GM13977 (cell line): ENCODE measurements around the gene ALG3.
A peak's percentile ranks its signal among the peaks of the same experiment; 100 is the strongest.

ENCODE experiments used
- DNase-seq: peaks from one replicate; pipeline ENCODE4 v3.0.0; 2012; ENCODE audit warnings: low spot score
- in situ Hi-C: fragments of 300-500 bp; cut with MboI; formaldehyde crosslinking; loops from one replicate; pipeline ENCODE4 v1.12.0; 2022; ENCODE audit warnings: low sequenced_read_pairs, low pct_unique_long_range_greater_than_20kb, mixed read lengths, inconsistent platforms; ENCODE audit not compliant: unreplicated experiment
- TF ChIP-seq, protein P1 (sequence below): IDR thresholded peaks from 2 replicates; pipeline ENCODE4 v1.5.1; 2012; ENCODE audit warnings: mild to moderate bottlenecking, control low read depth; ENCODE audit not compliant: insufficient read depth; ENCODE audit errors: extremely low read depth, missing control alignments

ALG3 gene

DNA sequence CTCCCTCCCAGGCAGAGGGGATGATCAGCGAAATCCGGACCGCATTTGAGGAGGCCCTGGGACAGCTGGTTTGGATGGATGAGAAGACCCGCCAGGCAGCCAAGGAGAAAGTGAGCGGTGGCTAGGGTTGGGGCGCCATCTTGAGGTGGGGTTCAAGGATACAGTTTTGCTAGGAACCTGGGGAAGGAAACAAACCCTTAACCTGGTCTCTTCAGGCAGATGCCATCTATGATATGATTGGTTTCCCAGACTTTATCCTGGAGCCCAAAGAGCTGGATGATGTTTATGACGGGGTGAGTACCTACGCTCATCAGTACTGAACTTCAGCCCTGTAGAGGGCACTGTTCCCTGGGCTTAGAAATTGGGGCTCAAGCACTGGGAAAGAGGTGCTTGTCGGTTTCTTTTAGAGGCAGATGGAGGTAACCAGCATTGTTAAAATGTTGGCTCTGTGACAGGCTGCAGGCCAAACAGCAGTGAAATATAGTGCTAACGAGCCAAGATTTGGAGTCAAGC, 40.7 kb upstream of the ALG3 start:
- in situ Hi-C loops, result no loop called here
- TF ChIP-seq, protein P1, sequence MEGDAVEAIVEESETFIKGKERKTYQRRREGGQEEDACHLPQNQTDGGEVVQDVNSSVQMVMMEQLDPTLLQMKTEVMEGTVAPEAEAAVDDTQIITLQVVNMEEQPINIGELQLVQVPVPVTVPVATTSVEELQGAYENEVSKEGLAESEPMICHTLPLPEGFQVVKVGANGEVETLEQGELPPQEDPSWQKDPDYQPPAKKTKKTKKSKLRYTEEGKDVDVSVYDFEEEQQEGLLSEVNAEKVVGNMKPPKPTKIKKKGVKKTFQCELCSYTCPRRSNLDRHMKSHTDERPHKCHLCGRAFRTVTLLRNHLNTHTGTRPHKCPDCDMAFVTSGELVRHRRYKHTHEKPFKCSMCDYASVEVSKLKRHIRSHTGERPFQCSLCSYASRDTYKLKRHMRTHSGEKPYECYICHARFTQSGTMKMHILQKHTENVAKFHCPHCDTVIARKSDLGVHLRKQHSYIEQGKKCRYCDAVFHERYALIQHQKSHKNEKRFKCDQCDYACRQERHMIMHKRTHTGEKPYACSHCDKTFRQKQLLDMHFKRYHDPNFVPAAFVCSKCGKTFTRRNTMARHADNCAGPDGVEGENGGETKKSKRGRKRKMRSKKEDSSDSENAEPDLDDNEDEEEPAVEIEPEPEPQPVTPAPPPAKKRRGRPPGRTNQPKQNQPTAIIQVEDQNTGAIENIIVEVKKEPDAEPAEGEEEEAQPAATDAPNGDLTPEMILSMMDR, result peak; percentile 56
- peak; percentile 86 for DNase-seq

DNA sequence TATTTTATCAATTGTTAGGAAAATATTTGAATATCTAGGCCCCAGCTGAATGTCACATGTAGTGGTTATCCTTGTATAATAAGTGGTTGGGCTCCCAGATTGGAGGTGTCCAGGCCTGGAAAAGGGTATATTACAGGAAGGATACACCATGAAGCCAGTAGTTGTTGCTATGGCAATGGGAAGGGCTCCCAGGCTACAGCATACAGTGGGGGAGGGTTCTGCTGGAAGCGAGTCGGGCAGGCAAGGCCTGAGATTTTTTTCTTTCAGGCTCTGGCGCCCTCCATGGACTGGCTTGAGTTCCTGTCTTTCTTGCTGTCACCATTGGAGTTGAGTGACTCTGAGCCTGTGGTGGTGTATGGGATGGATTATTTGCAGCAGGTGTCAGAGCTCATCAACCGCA, 35.9 kb upstream of the ALG3 start:
- peak; percentile 49 for DNase-seq
- in situ Hi-C loops, result no loop called here
- TF ChIP-seq, protein P1, result peak; percentile 35

DNA sequence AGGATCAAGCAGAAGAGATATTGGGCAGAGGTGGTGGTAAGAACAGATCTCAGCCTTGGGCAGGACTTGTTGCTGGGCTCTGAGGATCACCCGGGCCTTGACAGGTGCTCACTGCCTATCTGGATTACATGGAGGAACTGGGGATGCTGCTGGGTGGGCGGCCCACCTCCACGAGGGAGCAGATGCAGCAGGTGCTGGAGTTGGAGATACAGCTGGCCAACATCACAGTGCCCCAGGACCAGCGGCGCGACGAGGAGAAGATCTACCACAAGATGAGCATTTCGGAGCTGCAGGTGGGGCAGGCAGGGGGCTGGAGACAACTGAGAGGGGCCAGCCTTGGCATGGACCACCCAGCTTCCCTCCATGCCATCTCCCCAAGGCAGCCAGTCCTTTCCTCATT, 34.9 kb upstream of the ALG3 start:
- TF ChIP-seq, protein P1, result no peak
- in situ Hi-C loops, result no loop called here
- no peak for DNase-seq

DNA sequence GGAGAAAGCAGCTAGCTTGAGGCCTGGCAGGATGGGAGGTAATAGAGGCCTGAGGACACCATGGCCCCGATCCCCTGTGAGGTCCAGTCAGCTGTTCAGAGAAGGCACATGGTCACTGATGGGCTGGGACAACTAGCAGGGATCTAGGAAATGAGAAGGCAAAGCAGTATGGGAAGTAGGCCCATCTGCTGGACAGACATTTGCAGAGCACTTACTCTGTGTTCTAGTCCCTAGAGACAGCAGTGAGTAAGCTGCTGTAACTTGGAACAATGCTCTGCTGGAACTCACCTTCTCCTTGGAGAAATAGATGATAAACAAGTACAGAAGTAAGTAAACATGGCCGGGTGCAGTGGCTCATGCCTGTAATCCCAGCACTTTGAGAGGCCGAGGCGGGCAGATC, 34.2 kb upstream of the ALG3 start:
- DNase-seq, result no peak
- TF ChIP-seq, protein P1, result no peak
- in situ Hi-C loops, result no loop called here

DNA sequence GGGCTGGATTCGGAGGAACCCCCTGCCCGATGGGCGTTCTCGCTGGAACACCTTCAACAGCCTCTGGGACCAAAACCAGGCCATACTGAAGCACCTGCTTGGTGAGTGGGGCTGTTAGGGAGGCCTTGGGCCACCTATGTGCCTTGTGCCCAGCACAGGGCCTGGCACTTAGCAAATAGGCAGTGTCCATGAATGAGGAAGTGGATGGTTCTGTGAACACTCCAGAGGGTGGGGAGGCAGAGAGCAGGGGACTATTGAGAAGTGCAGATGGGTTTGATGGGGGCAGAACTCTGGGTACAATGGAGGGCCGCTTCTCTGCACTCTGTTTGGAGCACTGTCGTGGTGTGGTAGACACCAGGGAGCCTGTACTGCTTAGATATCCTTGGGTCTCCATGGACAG, 28.6 kb upstream of the ALG3 start:
- TF ChIP-seq, protein P1, result no peak
- in situ Hi-C loops, result no loop called here
- no peak for DNase-seq

DNA sequence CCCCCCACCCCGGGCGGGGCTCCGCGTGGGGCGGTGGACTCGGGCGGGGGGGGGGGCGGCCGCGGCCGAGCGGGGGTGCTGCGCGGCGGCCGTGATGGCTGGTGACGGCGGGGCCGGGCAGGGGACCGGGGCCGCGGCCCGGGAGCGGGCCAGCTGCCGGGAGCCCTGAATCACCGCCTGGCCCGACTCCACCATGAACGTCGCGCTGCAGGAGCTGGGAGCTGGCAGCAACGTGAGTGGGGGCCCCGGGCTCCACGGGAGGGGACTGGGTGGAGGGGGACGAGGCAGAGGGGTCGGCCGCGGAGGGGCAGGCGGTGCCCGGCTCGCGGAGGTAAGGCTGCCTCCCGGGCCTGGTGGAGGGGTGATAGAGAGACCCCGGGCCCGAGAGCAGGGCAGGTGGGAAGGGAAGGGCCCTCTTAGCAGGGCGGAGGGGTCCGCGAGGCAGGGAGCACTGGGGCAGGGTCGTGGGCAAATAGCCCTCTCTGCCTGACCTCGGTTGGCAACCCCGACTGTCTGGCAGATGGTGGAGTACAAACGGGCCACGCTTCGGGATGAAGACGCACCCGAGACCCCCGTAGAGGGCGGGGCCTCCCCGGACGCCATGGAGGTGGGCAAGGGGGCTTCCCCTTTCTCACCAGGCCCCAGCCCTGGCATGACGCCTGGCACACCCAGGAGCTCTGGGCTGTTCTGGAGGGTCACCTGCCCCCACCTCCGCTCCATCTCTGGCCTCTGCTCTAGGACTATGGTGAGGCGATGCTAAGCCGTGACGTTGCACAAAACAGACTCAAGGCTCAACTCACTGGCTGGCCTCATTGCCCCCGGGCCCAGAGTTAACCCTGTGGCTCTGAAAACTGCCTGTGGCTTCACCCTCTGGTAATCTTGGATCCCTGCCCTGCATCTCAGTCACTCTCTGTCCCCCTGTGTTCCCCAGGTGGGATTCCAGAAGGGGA, 27.5 kb upstream of the ALG3 start, which contains the start of gene ECE2:
ECE2 (plus strand) TSS at position 62 of the 950 bp plus-strand sequence; CDS start at position 194, 132 bp downstream.
- TF ChIP-seq, protein P1, result no peak
- no peak for DNase-seq
- in situ Hi-C loops, result no loop called here
